Fibroblast of gingiva (primary cell): ENCODE measurements around the gene KLHL1.

Experiments
- DNase-seq: peaks from one replicate; pipeline ENCODE4 v3.0.0-alpha.2; 2011; ENCODE audit warnings: low read depth

The KLHL1 gene

GRCh38 chr13:70016116-70016515, 92.1 kb downstream of the KLHL1 start:
- DNase-seq: no peak

GRCh38 chr13:70014337-70014736, 93.9 kb downstream of the KLHL1 start:
- no peak for DNase-seq

GRCh38 chr13:69999875-70000274, 108.4 kb downstream of the KLHL1 start:
- no peak for DNase-seq

GRCh38 chr13:69997061-69997460, 111.2 kb downstream of the KLHL1 start:
- no peak for DNase-seq

- no peak for DNase-seq
These were observed 127.5 kb downstream of the KLHL1 start for GRCh38 chr13:69980799-69981198.

GRCh38 chr13:69975496-69975895, 132.8 kb downstream of the KLHL1 start:
- no peak for DNase-seq

- no peak for DNase-seq
These were observed 137.7 kb downstream of the KLHL1 start for GRCh38 chr13:69970520-69970919.

- DNase-seq: no peak
These were observed 149.2 kb downstream of the KLHL1 start for GRCh38 chr13:69959046-69959445.

- no peak for DNase-seq
These were observed 151.4 kb downstream of the KLHL1 start for GRCh38 chr13:69956839-69957238.

GRCh38 chr13:69956349-69956748, 151.9 kb downstream of the KLHL1 start:
- no peak for DNase-seq

- DNase-seq: no peak
These were observed 153.0 kb downstream of the KLHL1 start for GRCh38 chr13:69955271-69955670.

GRCh38 chr13:69951412-69951811, 156.8 kb downstream of the KLHL1 start:
- DNase-seq: no peak

- DNase-seq: no peak
These were observed 158.1 kb downstream of the KLHL1 start for GRCh38 chr13:69950160-69950559.

GRCh38 chr13:69948016-69948415, 160.2 kb downstream of the KLHL1 start:
- no peak for DNase-seq

GRCh38 chr13:69947582-69947981, 160.7 kb downstream of the KLHL1 start:
- DNase-seq: no peak

GRCh38 chr13:69946511-69946910, 161.7 kb downstream of the KLHL1 start:
- no peak for DNase-seq

GRCh38 chr13:69935043-69935442, 173.2 kb downstream of the KLHL1 start:
- no peak for DNase-seq

GRCh38 chr13:69928262-69928661, 180.0 kb downstream of the KLHL1 start:
- no peak for DNase-seq

GRCh38 chr13:69921156-69921555, 187.1 kb downstream of the KLHL1 start:
- DNase-seq: no peak

GRCh38 chr13:69912630-69913029, 195.6 kb downstream of the KLHL1 start:
- no peak for DNase-seq

GRCh38 chr13:69910800-69911199, 197.5 kb downstream of the KLHL1 start:
- no peak for DNase-seq

- no peak for DNase-seq
These were observed 203.5 kb downstream of the KLHL1 start for GRCh38 chr13:69904784-69905183.

- DNase-seq: no peak
These were observed 205.2 kb downstream of the KLHL1 start for GRCh38 chr13:69903081-69903480.

GRCh38 chr13:69882451-69882850, 225.8 kb downstream of the KLHL1 start:
- no peak for DNase-seq

GRCh38 chr13:69879936-69880335, 228.3 kb downstream of the KLHL1 start:
- DNase-seq: no peak
